Measurements from ENCODE around the gene LUZP1.

LUZP1 gene

GRCh38 chr1:23114424-23115079 lies 54.1 kb downstream of the LUZP1 start:
- no peak for DNase-seq

- DNase-seq = no peak
Observed at GRCh38 chr1:23111600-23112535, 56.8 kb downstream of the LUZP1 start.

GRCh38 chr1:23110391-23110790 lies 58.3 kb downstream of the LUZP1 start:
- no peak for DNase-seq

- no peak for DNase-seq
Observed at GRCh38 chr1:23108918-23109533, 59.6 kb downstream of the LUZP1 start.

- DNase-seq = no peak
Observed at GRCh38 chr1:23103001-23103889, 65.4 kb downstream of the LUZP1 start.

GRCh38 chr1:23102289-23102688 lies 66.4 kb downstream of the LUZP1 start:
- DNase-seq = no peak

- no peak for DNase-seq
Observed at GRCh38 chr1:23101887-23102286, 66.8 kb downstream of the LUZP1 start.

GRCh38 chr1:23101101-23101827 lies 67.4 kb downstream of the LUZP1 start:
- DNase-seq = no peak

GRCh38 chr1:23100074-23100748 lies 68.4 kb downstream of the LUZP1 start:
- DNase-seq = no peak

- DNase-seq = no peak
Observed at GRCh38 chr1:23099171-23099536, 69.5 kb downstream of the LUZP1 start.

- peak; percentile 39 for DNase-seq
Observed at GRCh38 chr1:23098463-23099170, 70.0 kb downstream of the LUZP1 start.

- no peak for DNase-seq
Observed at GRCh38 chr1:23097316-23097715, 71.3 kb downstream of the LUZP1 start.

GRCh38 chr1:23092447-23092846 lies 76.2 kb downstream of the LUZP1 start:
- no peak for DNase-seq

GRCh38 chr1:23091545-23091944 lies 77.1 kb downstream of the LUZP1 start:
- DNase-seq = no peak

GRCh38 chr1:23090056-23090455 lies 78.6 kb downstream of the LUZP1 start:
- DNase-seq = no peak

GRCh38 chr1:23088027-23088426 lies 80.6 kb downstream of the LUZP1 start:
- no peak for DNase-seq

GRCh38 chr1:23085696-23086095 lies 83.0 kb downstream of the LUZP1 start:
- no peak for DNase-seq

- DNase-seq = no peak
Observed at GRCh38 chr1:23084880-23085279, 83.8 kb downstream of the LUZP1 start.

GRCh38 chr1:23083714-23084480 lies 84.8 kb downstream of the LUZP1 start:
- no peak for DNase-seq

- DNase-seq = no peak
Observed at GRCh38 chr1:23081376-23081775, 87.3 kb downstream of the LUZP1 start.
